Measurements from ENCODE around the gene MAPK9. TPM values are rescaled to one million over a fixed set of nuclear protein-coding genes. Genes with fewer than 3 reads are reported as not detected.

The MAPK9 gene
- total RNA-seq, 4 donors from 2014 or later = 18.3 to 27.0 (median 23.9) TPM

- DNase-seq = no peak
- intact Hi-C loops (cut with DNase I; ENCODE audit: low total_unique reads) = loop anchor here (5.0 kb wide), 1 partner anchor 79 kb away; no protein-coding TSS in a partner anchor
- no peak overlapping the region for H3K4me3 ChIP-seq
- in situ Hi-C loops (cut with MboI; ENCODE audit: low sequenced_read_pairs in 4 of 4) = no loop called here
- no peaks in the 10 kb centered on the region for H3K36me3 ChIP-seq
- H3K27me3 ChIP-seq = peaks cover 14 to 19% (median 18%) of the 10 kb centered on the region in 3 donors
- no peak overlapping the region for H3K27ac ChIP-seq
- H3K4me1 ChIP-seq = no peaks in the 10 kb centered on the region
- TF ChIP-seq, protein P1, sequence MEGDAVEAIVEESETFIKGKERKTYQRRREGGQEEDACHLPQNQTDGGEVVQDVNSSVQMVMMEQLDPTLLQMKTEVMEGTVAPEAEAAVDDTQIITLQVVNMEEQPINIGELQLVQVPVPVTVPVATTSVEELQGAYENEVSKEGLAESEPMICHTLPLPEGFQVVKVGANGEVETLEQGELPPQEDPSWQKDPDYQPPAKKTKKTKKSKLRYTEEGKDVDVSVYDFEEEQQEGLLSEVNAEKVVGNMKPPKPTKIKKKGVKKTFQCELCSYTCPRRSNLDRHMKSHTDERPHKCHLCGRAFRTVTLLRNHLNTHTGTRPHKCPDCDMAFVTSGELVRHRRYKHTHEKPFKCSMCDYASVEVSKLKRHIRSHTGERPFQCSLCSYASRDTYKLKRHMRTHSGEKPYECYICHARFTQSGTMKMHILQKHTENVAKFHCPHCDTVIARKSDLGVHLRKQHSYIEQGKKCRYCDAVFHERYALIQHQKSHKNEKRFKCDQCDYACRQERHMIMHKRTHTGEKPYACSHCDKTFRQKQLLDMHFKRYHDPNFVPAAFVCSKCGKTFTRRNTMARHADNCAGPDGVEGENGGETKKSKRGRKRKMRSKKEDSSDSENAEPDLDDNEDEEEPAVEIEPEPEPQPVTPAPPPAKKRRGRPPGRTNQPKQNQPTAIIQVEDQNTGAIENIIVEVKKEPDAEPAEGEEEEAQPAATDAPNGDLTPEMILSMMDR (IDR thresholded peaks at IDR 0.05 in 4 of 5, conservative IDR thresholded peaks at IDR 0.05 in 1 of 5) = no peak
- TF ChIP-seq POLR2A (IDR thresholded peaks at IDR 0.05) = no peak
- H3K9me3 ChIP-seq = no peaks in the 10 kb centered on the region
- ATAC-seq = no peak
These were observed 86.0 kb downstream of the MAPK9 start for GRCh38 chr5:180205916-180206315.

GRCh38 chr5:180204276-180204819, 87.5 kb downstream of the MAPK9 start:
- no peaks in the 10 kb centered on the region for H3K36me3 ChIP-seq
- no peak overlapping the region for H3K4me3 ChIP-seq
- DNase-seq (no peak), ATAC-seq (no peak)
- intact Hi-C loops (cut with DNase I; ENCODE audit: low total_unique reads) (no loop called here), in situ Hi-C loops (cut with MboI; ENCODE audit: low sequenced_read_pairs in 4 of 4) (no loop called here)
- no peak for TF ChIP-seq POLR2A (IDR thresholded peaks at IDR 0.05)
- TF ChIP-seq, protein P1 (IDR thresholded peaks at IDR 0.05 in 4 of 5, conservative IDR thresholded peaks at IDR 0.05 in 1 of 5) = no peak
- no peaks in the 10 kb centered on the region for H3K4me1 ChIP-seq
- H3K27ac ChIP-seq = no peak overlapping the region
- no peaks in the 10 kb centered on the region for H3K9me3 ChIP-seq
- peaks cover 14 to 18% (median 16%) of the 10 kb centered on the region in 3 donors for H3K27me3 ChIP-seq

DNA sequence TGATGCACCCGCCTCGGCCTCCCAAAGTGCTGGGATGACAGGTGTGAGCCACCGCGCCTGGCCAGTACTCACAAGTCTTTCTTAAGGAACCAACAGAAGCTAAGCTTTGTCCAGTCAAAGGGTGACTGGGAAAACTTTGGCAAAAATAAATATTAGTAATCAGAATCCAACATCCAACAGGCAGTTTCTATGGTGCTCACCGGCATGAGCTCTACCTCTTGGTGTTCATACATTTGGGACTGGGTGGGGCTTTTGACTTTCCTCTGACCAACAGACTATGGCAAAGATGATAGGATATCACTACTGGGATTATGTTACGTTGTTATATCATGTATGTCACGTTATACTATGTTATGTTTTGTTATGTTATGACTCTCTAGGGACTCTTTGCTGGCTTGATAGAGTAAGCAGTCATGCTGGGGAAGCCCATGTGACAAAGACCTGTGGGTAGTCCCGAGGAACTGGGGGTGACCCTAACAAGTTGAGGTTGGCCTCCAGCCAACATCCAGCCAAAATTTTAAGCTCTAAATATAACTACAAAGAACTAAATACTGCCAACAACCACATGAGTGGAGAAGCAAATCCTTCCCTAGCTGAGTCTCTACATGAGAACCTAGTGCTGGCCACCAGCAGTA, 88.8 kb downstream of the MAPK9 start:
- intact Hi-C loops (cut with DNase I; ENCODE audit: low total_unique reads) (no loop called here), in situ Hi-C loops (cut with MboI; ENCODE audit: low sequenced_read_pairs in 4 of 4) (no loop called here)
- ATAC-seq = no peak

DNA sequence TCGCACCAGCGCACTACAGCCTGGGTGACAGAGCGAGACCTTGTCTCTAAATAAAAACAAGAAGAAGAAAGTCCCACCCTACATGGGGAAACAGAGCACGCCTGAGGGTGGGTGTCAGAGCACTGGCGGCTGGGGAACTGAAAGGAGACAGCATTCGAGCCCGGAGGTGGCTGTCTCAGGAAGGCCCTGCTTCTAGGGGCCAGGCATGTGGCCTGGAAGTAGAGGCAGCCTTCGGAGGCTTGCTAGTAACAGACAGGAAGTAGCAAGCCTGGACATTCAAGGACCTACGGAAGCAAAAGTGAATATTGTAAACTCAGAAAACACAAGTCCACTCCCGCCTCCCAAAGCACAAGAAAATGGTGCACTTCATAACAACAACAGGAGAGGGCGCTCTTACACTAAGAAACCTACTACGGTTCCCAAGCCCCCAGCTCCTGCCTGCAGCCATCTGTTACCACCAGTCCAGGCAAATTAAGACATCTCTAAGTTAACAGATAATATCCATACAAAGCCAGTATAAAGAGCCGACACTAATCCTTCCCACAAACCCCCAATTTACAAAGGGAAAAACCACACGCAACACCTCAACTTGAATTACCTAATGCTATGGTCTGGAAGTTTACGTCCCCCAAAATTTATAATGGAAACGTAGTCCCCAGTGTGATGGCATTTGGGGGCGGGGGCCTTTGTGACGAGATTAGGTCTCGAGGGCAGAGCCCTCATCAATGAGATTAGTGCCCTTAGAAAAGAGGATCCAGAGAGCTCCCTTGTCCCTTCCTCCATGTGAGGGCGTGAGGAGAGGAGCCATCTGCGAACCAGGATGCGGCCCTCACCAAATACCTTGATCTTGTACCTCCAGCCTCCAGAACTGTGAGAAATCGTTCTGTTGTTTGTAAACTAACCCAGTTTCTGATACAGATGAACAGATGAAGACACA, 90.6 kb downstream of the MAPK9 start:
- Histone ChIP-seq H3K4me3 (no peak overlapping the region), H3K36me3 (no peaks in the 10 kb centered on the region), H3K27ac (no peak overlapping the region), H3K9me3 (no peaks in the 10 kb centered on the region), H3K4me1 (no peaks in the 10 kb centered on the region), H3K27me3 (no peaks in the 10 kb centered on the region)
- no peak for DNase-seq
- in situ Hi-C loops (cut with MboI; ENCODE audit: low sequenced_read_pairs in 4 of 4) (no loop called here), intact Hi-C loops (cut with DNase I; ENCODE audit: low total_unique reads) (no loop called here)
- ATAC-seq = no peak
- TF ChIP-seq, protein P1 (IDR thresholded peaks at IDR 0.05 in 4 of 5, conservative IDR thresholded peaks at IDR 0.05 in 1 of 5) = no peak

More for the DNA sequence above, 88.8 kb downstream of the MAPK9 start:
- H3K27ac ChIP-seq = no peak overlapping the region
- no peaks in the 10 kb centered on the region for H3K4me1 ChIP-seq
- peaks cover 10 to 13% (median 12%) of the 10 kb centered on the region in 3 donors for H3K27me3 ChIP-seq
- no peak for DNase-seq
- no peak for TF ChIP-seq POLR2A (IDR thresholded peaks at IDR 0.05)
- TF ChIP-seq, protein P1 (IDR thresholded peaks at IDR 0.05 in 4 of 5, conservative IDR thresholded peaks at IDR 0.05 in 1 of 5) = no peak
- H3K4me3 ChIP-seq = no peak overlapping the region
- no peaks in the 10 kb centered on the region for H3K36me3 ChIP-seq
- no peaks in the 10 kb centered on the region for H3K9me3 ChIP-seq

Data from gastrocnemius medialis (tissue), 4 donors.